HG02970 (cell line): ENCODE data around the gene PPFIBP1.
"Not testable (repeated sequence)": the region's sequence is repeated elsewhere in the genome, so short reads cannot be mapped to it uniquely, and the experiment has no call there.

Source experiments
- ATAC-seq: cut with Tn5 transposase; IDR thresholded peaks from one replicate; pipeline ENCODE4 v1.9.1; 2021; ENCODE audit warnings: mild to moderate bottlenecking, moderate library complexity, moderate number of reproducible peaks; ENCODE audit not compliant: unreplicated experiment, low FRiP score

PPFIBP1 gene

DNA sequence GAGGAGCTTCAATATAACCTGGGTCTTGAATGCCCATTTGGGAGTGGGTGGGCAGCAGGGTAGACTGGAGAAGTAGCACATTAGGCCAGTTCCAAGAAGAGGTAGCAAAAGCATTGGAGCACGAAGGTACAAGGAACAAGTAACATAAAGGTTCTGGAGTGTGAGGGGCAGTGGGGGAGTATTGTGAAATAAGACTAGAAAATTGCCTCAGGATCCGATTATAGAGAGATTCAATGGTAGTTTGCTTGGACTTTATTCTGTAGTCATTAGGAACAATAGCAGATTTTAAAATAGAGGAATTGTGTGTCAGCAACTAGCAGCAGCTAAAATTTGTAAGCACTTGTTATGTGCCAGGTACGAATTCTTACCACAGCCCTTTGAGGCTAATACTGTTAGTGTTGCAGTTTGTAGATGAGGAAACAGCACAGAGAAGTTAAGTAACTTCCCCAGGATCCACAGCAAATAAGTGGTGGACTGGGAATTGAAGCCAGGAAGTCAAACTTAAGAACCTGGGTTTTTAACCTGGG, 61.8 kb downstream of the PPFIBP1 start:
- no peak for ATAC-seq

- not testable (repeated sequence) for ATAC-seq
These were observed 64.2 kb downstream of the PPFIBP1 start for GRCh38 chr12:27588075-27588730.

DNA sequence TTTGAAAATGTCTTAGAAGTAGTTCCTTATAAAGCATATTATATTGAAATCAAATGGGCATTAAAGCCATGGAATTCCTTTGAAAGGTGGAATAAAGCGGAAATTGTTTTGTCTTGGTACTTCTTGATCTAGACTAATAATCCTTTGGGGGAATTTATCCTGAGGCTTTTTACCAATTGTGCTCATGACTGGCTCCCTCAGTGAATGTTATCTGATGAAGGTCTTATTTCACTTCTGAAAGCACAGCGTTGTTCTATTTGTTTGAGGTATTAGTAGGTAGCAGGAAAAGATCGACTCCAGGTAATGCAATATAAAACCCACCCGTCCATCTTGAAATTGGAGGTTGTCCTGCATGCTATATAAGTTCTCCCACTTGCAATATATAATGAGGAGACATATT, 64.8 kb downstream of the PPFIBP1 start:
- no peak for ATAC-seq

- ATAC-seq: no peak
These were observed 65.4 kb downstream of the PPFIBP1 start for GRCh38 chr12:27589419-27589818.

DNA sequence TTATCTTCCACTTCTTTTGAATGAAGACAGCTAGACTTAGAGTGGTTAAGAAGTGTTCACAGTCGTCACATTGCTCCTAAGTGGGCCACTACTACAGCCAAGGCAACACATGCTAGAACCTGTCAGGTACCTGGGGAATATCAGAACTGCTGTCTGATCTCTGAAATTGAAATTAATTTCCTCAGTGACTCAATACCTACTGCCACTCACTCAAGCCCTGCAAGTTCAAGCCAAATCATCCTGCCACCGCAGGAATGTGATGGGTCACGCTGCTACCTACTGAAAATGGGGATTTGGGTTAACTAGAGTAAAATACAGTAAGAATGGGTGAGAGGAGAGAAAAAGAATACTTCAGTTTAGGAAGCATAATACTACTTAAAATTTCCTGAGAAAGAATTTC, 67.7 kb downstream of the PPFIBP1 start:
- not testable (repeated sequence) for ATAC-seq

GRCh38 chr12:27592548-27592947, 68.5 kb downstream of the PPFIBP1 start:
- no peak for ATAC-seq

GRCh38 chr12:27593266-27593665, 69.3 kb downstream of the PPFIBP1 start:
- no peak for ATAC-seq

DNA sequence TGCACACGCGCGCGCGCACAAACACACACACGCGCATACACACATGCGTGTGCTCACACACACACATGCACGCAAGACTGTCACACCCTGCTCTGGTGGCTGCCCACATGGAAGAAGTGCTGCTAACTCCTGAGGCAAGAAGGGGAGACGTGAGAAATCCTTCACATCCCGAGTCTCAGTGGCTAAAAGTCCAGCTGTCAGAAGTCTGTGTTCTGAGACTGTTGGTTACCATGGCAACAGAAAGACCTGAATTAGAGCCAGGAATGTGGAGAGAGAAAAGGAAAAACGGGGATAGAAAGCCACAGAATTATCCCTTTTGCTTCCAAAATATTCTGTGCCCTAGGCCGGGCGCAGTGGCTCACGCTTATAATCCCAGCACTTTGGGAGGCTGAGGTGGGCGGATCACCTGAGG, 71.2 kb downstream of the PPFIBP1 start:
- ATAC-seq: no peak

- ATAC-seq: not testable (repeated sequence)
These were observed 74.9 kb downstream of the PPFIBP1 start for GRCh38 chr12:27598866-27599265.

DNA sequence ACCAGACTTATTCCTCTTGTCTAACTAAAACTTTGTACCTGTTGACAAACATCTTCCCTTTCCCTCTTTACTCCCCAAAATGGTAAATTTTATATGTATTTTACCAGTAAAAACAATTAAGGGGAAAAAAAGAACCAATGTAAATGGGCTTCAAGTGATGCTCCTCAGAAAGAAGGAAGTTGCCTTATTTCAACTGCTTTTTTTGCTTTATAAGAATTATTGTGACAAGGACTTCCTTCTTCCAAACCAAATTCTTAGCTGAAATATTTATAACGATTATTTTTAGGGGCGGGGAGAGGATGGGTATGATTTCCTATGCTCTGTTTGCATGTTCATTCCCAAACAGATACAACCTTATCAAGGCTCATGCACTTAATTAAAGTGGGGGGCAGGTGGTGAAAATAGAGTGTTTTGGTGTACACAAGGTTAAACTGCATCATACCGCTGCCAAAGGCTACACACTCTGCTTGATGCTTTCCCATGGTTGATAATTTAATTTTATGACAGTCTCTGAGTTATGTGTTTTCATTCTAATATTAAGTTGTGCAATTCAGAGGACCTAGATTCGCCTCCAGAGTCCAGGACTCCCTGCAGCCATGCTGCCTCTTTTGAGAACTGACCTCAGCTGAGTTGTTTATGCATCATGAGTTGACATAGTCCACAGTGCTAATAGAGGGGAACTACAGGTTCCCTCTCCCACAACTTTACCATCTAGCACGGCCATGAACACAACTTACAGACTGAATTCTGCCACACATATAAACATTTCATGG, 77.2 kb downstream of the PPFIBP1 start:
- ATAC-seq: not testable (repeated sequence)

GRCh38 chr12:27602516-27602915, 78.5 kb downstream of the PPFIBP1 start:
- ATAC-seq: no peak

- ATAC-seq: no peak
These were observed 80.4 kb downstream of the PPFIBP1 start for GRCh38 chr12:27604431-27604830.

- ATAC-seq: no peak
These were observed 83.0 kb downstream of the PPFIBP1 start for GRCh38 chr12:27606986-27607385.

GRCh38 chr12:27607591-27607990, 83.6 kb downstream of the PPFIBP1 start:
- ATAC-seq: no peak

- no peak for ATAC-seq
These were observed 84.9 kb downstream of the PPFIBP1 start for GRCh38 chr12:27608890-27609289.

DNA sequence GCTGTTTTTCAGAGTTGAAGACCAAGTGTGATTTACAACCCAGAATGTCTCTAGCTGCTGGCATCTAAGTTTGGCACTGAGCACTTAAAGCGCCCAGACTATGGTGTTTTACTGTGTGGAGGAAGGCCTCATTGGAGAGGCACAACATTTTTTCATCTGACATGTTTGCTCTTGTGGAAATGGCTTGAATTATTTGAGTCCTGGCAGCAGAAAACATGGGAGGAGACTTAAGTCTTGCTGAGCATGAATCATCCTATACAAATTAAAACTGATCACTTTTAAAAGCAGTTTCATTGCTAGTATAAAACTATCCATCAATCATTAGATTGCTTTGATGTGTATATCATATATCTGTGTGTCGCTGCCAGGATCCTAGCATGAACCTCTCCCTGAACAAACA, 86.4 kb downstream of the PPFIBP1 start:
- no peak for ATAC-seq

DNA sequence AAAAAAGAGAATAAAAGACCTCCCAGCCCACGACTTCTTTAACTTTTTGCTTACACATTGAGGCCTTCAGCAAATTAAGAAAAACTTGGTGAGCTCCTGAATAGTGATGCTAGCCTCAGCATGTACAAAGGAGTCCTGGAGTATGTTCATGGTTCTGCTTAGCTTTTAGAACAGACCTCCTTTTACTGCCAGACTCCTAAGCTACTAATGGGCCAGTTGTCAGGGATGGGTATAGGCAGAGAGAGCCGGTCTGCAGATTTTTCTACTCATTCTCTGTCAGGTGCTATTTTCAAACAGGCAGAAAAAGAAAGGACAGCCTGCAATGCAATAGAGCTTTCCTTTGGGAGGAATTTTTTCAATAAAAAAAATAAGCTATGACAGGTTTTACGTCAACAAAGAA, 90.4 kb downstream of the PPFIBP1 start:
- ATAC-seq: no peak

GRCh38 chr12:27614866-27615265, 90.9 kb downstream of the PPFIBP1 start:
- ATAC-seq: no peak

DNA sequence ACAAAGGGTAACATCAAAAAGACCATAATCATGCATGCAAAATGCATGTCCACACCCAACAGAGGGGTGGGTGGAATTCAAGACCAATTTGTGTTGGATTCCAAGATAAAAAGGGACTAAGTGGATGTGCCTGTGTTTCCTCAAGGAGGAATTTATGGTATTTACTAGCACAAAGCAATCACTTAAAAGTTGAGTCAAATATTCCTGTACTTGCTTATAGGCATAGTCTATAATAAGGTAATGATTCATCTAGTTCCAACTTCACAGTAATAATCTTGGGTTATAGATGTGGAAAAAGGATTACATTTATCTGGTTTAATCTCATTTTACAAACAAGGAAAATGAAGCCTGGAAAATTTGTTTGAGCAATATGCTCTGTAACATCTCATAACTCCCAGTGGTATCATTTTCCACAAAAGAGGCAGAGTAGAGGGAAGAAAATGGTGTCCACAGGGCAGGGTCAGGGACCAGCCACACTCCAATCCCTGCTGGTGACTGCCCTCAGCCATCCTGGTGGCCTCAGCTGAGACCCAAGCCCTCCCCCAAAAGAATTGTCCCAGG, 91.4 kb downstream of the PPFIBP1 start:
- no peak for ATAC-seq

DNA sequence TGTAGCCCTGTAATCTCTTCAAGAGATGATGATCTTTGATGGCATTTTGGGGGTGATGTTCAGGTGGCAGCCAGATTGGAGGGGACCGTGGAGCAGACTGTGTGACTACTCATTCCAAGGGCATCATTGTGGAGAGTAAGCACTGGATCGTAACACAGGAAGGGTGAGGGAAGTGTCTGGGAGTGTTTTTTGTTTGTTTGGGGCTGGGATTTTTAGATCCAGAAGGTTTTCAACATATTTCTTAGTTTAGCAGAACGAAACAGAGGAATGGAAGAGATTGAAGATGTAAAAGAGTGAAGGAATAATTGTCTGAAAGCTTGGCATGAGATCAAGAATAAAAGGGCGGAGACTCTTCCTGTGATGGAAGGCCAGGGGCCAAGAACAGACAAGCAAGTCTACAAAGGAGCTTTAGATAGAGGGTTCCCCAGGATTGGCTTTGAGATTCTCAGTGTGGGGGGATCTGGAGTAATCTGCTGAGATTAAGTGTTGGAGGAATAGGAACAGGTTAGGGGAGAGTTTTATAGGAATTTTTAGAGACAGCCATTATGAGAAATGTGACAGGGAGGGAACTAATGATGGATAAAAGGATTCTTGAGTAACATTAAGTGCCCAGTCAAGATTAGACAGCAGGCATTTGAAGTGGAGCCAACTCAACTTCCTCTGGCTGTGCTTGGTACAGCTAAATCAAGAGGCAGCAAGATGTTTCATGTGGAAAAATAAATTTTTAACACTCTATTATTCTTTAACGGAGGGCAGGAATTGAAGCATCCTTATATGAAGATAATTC, 92.5 kb downstream of the PPFIBP1 start:
- no peak for ATAC-seq

DNA sequence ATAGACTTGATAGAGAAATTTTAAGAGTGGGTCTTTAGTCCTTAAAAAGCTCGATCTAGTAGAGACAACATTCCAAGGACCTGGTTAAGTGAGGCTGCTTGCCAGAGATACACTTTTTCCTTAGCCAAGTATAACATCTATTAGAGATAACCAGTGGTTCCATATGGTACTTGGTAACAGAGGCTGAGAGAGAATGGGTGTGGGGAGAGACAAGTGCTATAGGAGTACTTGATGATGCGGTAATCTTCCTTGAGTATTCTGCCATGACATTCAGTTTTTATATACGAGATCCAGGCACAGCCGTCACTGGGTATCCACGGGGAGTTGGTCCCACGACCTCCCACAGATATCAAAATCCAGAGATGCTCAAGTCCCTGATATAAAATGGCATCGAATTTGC, 94.8 kb downstream of the PPFIBP1 start:
- no peak for ATAC-seq
